HEK293 (cell line): ENCODE data around the gene PCDHAC2.

Source experiments
- CTCF ChIA-PET: fragments of 350-600 bp; formaldehyde crosslinking; extraction: SDS; loops from one replicate; lab custom pipeline; 2021; ENCODE audit warnings: antibody characterized with exemption; lab: Yijun Ruan, JAX
- POLR2A ChIA-PET: fragments of 300-600 bp; formaldehyde crosslinking; extraction: SDS; loops from one replicate; lab custom pipeline; 2020; ENCODE audit warnings: antibody characterized with exemption, inconsistent platforms; lab: Yijun Ruan, JAX
- H3K27ac ChIP-seq: fragments of 200-500 bp; sonication (Bioruptor generic); 2 replicates; pipeline ENCODE4 v1.5.1; 2014; ENCODE audit warnings: low read depth, low read length, control low read depth, inconsistent platforms; ENCODE audit errors: extremely low read depth
- H3K36me3 ChIP-seq, 2 experiments: fragments of 200-500 bp in 1 of 2; sonication (Bioruptor generic) in 1 of 2; 1 replicate in 1 of 2; 2 replicates in 1 of 2; pipeline ENCODE4 v1.5.1; 2014 to 2017; ENCODE audit warnings: inconsistent platforms in 2 of 2, low read length in 2 of 2; ENCODE audit not compliant: control insufficient read depth in 2 of 2, insufficient read depth in 1 of 2
- H3K4me1 ChIP-seq: fragments of 200-500 bp; sonication (Bioruptor generic); 2 replicates; pipeline ENCODE4 v1.5.1; 2014; ENCODE audit warnings: mild to moderate bottlenecking, low read length, inconsistent platforms; ENCODE audit not compliant: control insufficient read depth, insufficient read depth
- H3K4me3 ChIP-seq: 2 replicates; pipeline ENCODE4 v1.5.1; 2011; ENCODE audit warnings: low read depth, mild to moderate bottlenecking, control low read depth, low read length, moderate library complexity
- H3K9me3 ChIP-seq: fragments of 200-500 bp; sonication (Bioruptor generic); 2 replicates; pipeline ENCODE4 v1.5.1; 2014; ENCODE audit warnings: low read depth, low read length, inconsistent platforms; ENCODE audit not compliant: control insufficient read depth, insufficient read depth
- KLF16 ChIP-seq: fragments of 450-650 bp; formaldehyde crosslinking; IDR thresholded peaks from 2 replicates; pipeline ENCODE4 v1.5.1; 2017; ENCODE audit warnings: missing biosample characterization, missing genetic modification characterization
- MZF1 ChIP-seq: fragments of 450-650 bp; formaldehyde crosslinking; IDR thresholded peaks from 2 replicates; pipeline ENCODE4 v1.5.1; 2017; ENCODE audit warnings: missing biosample characterization, missing genetic modification characterization, borderline replicate concordance
- SCRT2 ChIP-seq: fragments of 450-650 bp; formaldehyde crosslinking; IDR thresholded peaks from 2 replicates; pipeline ENCODE4 v1.5.1; 2016; ENCODE audit warnings: missing biosample characterization, missing genetic modification characterization
- SETDB1 ChIP-seq: IDR thresholded peaks from one replicate; pipeline ENCODE4 v1.6.1; 2017; ENCODE audit warnings: mild to moderate bottlenecking, low read length, moderate library complexity, mixed read lengths; ENCODE audit not compliant: insufficient read length
- ZBTB48 ChIP-seq: fragments of 450-650 bp; formaldehyde crosslinking; IDR thresholded peaks from 2 replicates; pipeline ENCODE4 v1.5.1; 2016; ENCODE audit warnings: missing biosample characterization, missing genetic modification characterization
- ZBTB7A ChIP-seq: fragments of 450-650 bp; formaldehyde crosslinking; IDR thresholded peaks from 2 replicates; pipeline ENCODE4 v1.5.1; 2016; ENCODE audit warnings: low read depth, missing biosample characterization, missing genetic modification characterization
- ZEB2 ChIP-seq: fragments of 450-650 bp; formaldehyde crosslinking; IDR thresholded peaks from 2 replicates; pipeline ENCODE4 v1.5.1; 2016; ENCODE audit warnings: missing biosample characterization, missing genetic modification characterization
- ZFP37 ChIP-seq: fragments of 450-650 bp; formaldehyde crosslinking; IDR thresholded peaks from 2 replicates; pipeline ENCODE4 v1.5.1; 2016; ENCODE audit warnings: missing biosample characterization, missing genetic modification characterization
- ZFP69B ChIP-seq: fragments of 450-650 bp; formaldehyde crosslinking; IDR thresholded peaks from 2 replicates; pipeline ENCODE4 v1.5.1; 2016; ENCODE audit warnings: missing biosample characterization, missing genetic modification characterization
- ZIC2 ChIP-seq: fragments of 450-650 bp; formaldehyde crosslinking; IDR thresholded peaks from 2 replicates; pipeline ENCODE4 v1.5.1; 2016; ENCODE audit warnings: missing biosample characterization, missing genetic modification characterization
- ZNF19 ChIP-seq: fragments of 450-650 bp; formaldehyde crosslinking; IDR thresholded peaks from 2 replicates; pipeline ENCODE4; 2016; ENCODE audit warnings: missing biosample characterization, missing genetic modification characterization, low read depth
- ZNF239 ChIP-seq: fragments of 450-650 bp; formaldehyde crosslinking; IDR thresholded peaks from 2 replicates; pipeline ENCODE4 v1.5.1; 2016; ENCODE audit warnings: missing biosample characterization, missing genetic modification characterization
- ZNF266 ChIP-seq: fragments of 450-650 bp; formaldehyde crosslinking; IDR thresholded peaks from 2 replicates; pipeline ENCODE4 v1.5.1; 2016; ENCODE audit warnings: missing biosample characterization, missing genetic modification characterization, low read depth
- ZNF280D ChIP-seq: fragments of 450-650 bp; formaldehyde crosslinking; IDR thresholded peaks from 2 replicates; pipeline ENCODE4 v1.5.1; 2016; ENCODE audit warnings: missing biosample characterization, missing genetic modification characterization
- ZNF354C ChIP-seq: fragments of 450-650 bp; formaldehyde crosslinking; IDR thresholded peaks from 2 replicates; pipeline ENCODE4 v1.5.1; 2016; ENCODE audit warnings: missing biosample characterization, missing genetic modification characterization, low read depth, borderline replicate concordance
- ZNF391 ChIP-seq: fragments of 450-650 bp; formaldehyde crosslinking; IDR thresholded peaks from 2 replicates; pipeline ENCODE4 v1.5.1; 2016; ENCODE audit warnings: low read depth, missing biosample characterization, missing genetic modification characterization, borderline replicate concordance
- ZNF433 ChIP-seq: fragments of 450-650 bp; formaldehyde crosslinking; IDR thresholded peaks from 2 replicates; pipeline ENCODE4 v1.5.1; 2016; ENCODE audit warnings: missing biosample characterization, missing genetic modification characterization, low read depth
- ZNF488 ChIP-seq: fragments of 450-650 bp; formaldehyde crosslinking; IDR thresholded peaks from 2 replicates; pipeline ENCODE4 v1.5.1; 2016; ENCODE audit warnings: missing biosample characterization, missing genetic modification characterization
- ZNF501 ChIP-seq: fragments of 450-650 bp; formaldehyde crosslinking; IDR thresholded peaks from 2 replicates; pipeline ENCODE4 v1.5.1; 2016; ENCODE audit warnings: missing biosample characterization, missing genetic modification characterization
- ZNF558 ChIP-seq: fragments of 450-650 bp; formaldehyde crosslinking; IDR thresholded peaks from 2 replicates; pipeline ENCODE4 v1.5.1; 2016; ENCODE audit warnings: missing biosample characterization, missing genetic modification characterization
- ZNF654 ChIP-seq: fragments of 450-650 bp; formaldehyde crosslinking; IDR thresholded peaks from 2 replicates; pipeline ENCODE4 v1.5.1; 2016; ENCODE audit warnings: low read depth, missing biosample characterization, missing genetic modification characterization
- ZNF660 ChIP-seq: fragments of 450-650 bp; IDR thresholded peaks from 2 replicates; pipeline ENCODE4 v1.5.1; 2018; ENCODE audit warnings: missing biosample characterization, mild to moderate bottlenecking, missing genetic modification characterization
- ZNF777 ChIP-seq: fragments of 450-650 bp; formaldehyde crosslinking; IDR thresholded peaks from 2 replicates; pipeline ENCODE4 v1.5.1; 2017; ENCODE audit warnings: missing biosample characterization, missing genetic modification characterization, borderline replicate concordance
- ZNF785 ChIP-seq: fragments of 450-650 bp; formaldehyde crosslinking; IDR thresholded peaks from 2 replicates; pipeline ENCODE4 v1.5.1; 2016; ENCODE audit warnings: missing biosample characterization, missing genetic modification characterization
- ZSCAN16 ChIP-seq: fragments of 450-650 bp; formaldehyde crosslinking; IDR thresholded peaks from 2 replicates; pipeline ENCODE4 v1.5.1; 2016; ENCODE audit warnings: missing biosample characterization, missing genetic modification characterization
- TF ChIP-seq, protein P1 (sequence below): fragments of 450-650 bp; formaldehyde crosslinking; IDR thresholded peaks from 2 replicates; pipeline ENCODE4 v1.5.1; 2017; ENCODE audit warnings: missing biosample characterization, missing genetic modification characterization
- TF ChIP-seq, protein P2 (sequence below): fragments of 450-650 bp; formaldehyde crosslinking; conservative IDR thresholded peaks from 2 replicates; pipeline ENCODE4 v1.5.1; 2016; ENCODE audit warnings: low read depth, missing biosample characterization, missing genetic modification characterization

PCDHAC2 gene

DNA sequence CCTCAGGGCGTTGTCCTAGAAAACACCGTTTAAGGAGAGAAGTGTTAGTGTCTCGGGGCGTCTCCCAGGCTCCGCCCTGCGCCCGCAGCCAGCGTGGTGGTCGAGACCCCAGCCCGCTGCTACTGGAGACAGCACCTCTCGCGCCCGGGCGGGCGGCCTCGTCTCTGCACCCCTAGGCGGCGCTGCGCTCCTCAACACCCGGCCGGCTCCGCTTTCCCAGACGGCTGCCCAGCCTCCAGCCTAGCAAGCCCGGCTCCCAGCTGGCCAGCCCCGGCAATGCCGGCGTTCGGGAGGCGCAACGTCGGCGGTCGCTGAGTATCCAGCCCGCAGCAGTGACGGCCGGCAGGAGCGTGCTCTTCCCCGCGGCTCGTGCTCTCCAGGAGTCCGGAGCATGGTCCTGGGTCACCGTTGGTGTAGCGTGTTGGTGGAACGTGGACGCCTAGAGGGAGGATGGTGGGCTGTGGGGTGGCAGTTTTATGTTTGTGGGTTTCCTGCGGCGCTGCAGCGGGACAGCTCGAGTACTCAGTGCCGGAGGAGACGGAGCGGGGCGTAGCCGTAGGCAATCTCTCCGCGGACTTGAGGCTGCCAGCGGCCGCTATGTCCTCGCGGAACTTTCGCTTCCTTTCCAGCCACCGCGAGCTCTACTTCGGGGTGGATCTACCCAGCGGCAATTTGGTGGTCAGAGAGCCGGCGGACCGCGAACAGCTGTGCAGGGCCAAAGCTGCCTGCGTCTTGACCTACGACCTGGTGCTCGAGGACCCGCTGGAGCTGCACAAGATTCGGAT lies 39.6 kb upstream of the PCDHAC2 start (continued):
- peak; percentile 89; the same call in 1 of the 2 replicates for TF ChIP-seq ZFP37
- no peak for TF ChIP-seq ZSCAN16
- TF ChIP-seq ZEB2 (tag by site-specific recombination), result 0 out of 2 replicates have a peak, but pooled peaks have one; percentile 31
- TF ChIP-seq ZNF660 (tag by site-specific recombination), result peak; percentile 96
- TF ChIP-seq ZNF266 (tag by site-specific recombination), result no peak
- TF ChIP-seq ZNF488 (tag by site-specific recombination), result no peak
- no peak for TF ChIP-seq ZFP69B (tag by site-specific recombination)
- TF ChIP-seq ZNF433, result no peak
- peak; percentile 4; the same call in 1 of the 2 replicates for TF ChIP-seq ZNF654 (tag by site-specific recombination)
- no peak for TF ChIP-seq ZNF239 (tag by site-specific recombination)
- TF ChIP-seq, protein P1, sequence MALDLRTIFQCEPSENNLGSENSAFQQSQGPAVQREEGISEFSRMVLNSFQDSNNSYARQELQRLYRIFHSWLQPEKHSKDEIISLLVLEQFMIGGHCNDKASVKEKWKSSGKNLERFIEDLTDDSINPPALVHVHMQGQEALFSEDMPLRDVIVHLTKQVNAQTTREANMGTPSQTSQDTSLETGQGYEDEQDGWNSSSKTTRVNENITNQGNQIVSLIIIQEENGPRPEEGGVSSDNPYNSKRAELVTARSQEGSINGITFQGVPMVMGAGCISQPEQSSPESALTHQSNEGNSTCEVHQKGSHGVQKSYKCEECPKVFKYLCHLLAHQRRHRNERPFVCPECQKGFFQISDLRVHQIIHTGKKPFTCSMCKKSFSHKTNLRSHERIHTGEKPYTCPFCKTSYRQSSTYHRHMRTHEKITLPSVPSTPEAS (tag by site-specific recombination), result no peak
- no peak for TF ChIP-seq SCRT2 (tag by site-specific recombination)
- peak; percentile 69; the same call in 1 of the 2 replicates for TF ChIP-seq ZNF501 (tag by site-specific recombination)
- no peak for TF ChIP-seq ZNF19 (tag by site-specific recombination)
- 0 out of 2 replicates have a peak, but pooled peaks have one; percentile 16 for TF ChIP-seq ZNF280D (tag by site-specific recombination)
- no peak for TF ChIP-seq ZNF785
- peak; percentile 97 for TF ChIP-seq ZIC2 (tag by site-specific recombination)
- peak; percentile 69; the same call in 1 of the 2 replicates for TF ChIP-seq ZNF777
- TF ChIP-seq ZNF391, result no peak
- no peak for TF ChIP-seq ZBTB48 (tag by site-specific recombination)
- TF ChIP-seq ZNF354C (tag by site-specific recombination), result no peak

GRCh38 chr5:140927228-140927573 lies 39.1 kb upstream of the PCDHAC2 start:
- CTCF ChIA-PET, result interaction anchor here (0.7 to 3.4 kb wide), 18 partner anchors 7 to 684 kb away, joined by 3 to 35 read pairs (median 5); partner anchors contain the start of gene PCDHA13
- H3K27ac ChIP-seq, result no peak overlapping the region
- POLR2A ChIA-PET, result interaction anchor here (1.1 to 1.6 kb wide), 2 partner anchors 39 to 112 kb away, joined by 3 to 7 read pairs; partner anchors contain the start of gene PCDHAC2
- H3K36me3 ChIP-seq, result no peaks in the 10 kb centered on the region
- H3K9me3 ChIP-seq, result no peaks in the 10 kb centered on the region
- H3K4me3 ChIP-seq, result peak overlapping the region; percentile 52
- H3K4me1 ChIP-seq, result no peaks in the 10 kb centered on the region
- TF ChIP-seq ZNF488 (tag by site-specific recombination), result no peak
- TF ChIP-seq SETDB1, result no peak
- no peak for TF ChIP-seq KLF16 (tag by site-specific recombination)
- TF ChIP-seq ZBTB7A (tag by site-specific recombination), result no peak
- TF ChIP-seq MZF1, result no peak
- no peak for TF ChIP-seq ZNF558 (tag by site-specific recombination)
- TF ChIP-seq, protein P2, sequence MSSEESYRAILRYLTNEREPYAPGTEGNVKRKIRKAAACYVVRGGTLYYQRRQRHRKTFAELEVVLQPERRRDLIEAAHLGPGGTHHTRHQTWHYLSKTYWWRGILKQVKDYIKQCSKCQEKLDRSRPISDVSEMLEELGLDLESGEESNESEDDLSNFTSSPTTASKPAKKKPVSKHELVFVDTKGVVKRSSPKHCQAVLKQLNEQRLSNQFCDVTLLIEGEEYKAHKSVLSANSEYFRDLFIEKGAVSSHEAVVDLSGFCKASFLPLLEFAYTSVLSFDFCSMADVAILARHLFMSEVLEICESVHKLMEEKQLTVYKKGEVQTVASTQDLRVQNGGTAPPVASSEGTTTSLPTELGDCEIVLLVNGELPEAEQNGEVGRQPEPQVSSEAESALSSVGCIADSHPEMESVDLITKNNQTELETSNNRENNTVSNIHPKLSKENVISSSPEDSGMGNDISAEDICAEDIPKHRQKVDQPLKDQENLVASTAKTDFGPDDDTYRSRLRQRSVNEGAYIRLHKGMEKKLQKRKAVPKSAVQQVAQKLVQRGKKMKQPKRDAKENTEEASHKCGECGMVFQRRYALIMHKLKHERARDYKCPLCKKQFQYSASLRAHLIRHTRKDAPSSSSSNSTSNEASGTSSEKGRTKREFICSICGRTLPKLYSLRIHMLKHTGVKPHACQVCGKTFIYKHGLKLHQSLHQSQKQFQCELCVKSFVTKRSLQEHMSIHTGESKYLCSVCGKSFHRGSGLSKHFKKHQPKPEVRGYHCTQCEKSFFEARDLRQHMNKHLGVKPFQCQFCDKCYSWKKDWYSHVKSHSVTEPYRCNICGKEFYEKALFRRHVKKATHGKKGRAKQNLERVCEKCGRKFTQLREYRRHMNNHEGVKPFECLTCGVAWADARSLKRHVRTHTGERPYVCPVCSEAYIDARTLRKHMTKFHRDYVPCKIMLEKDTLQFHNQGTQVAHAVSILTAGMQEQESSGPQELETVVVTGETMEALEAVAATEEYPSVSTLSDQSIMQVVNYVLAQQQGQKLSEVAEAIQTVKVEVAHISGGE (tag by site-specific recombination), result no peak
